Right lung (tissue), 5 donors: ENCODE results near the gene ERRFI1. TPM values are rescaled to one million over a fixed set of nuclear protein-coding genes. Genes with fewer than 3 reads are reported as not detected.
"Not testable (repeated sequence)": the region's sequence is repeated elsewhere in the genome, so short reads cannot be mapped to it uniquely, and the experiment has no call there.

Experiments used
- DNase-seq, 2 donors: peaks; one replicate each; pipeline ENCODE4 v3.0.0-alpha.2; 2013
- polyA plus RNA-seq, 5 donors: library from polyadenylated mRNA; unstranded; fragments of 120-200 nt; gene quantifications; one replicate each; pipeline versions ENCODE4 v1.2.1 to v1.2.3, GENCODE V29; 2013; ENCODE audit warnings: inconsistent platforms in 1 of 5, low replicate concordance in 1 of 5; ENCODE audit not compliant: insufficient read length in 5 of 5, insufficient read depth in 1 of 5

ERRFI1 gene
- polyA plus RNA-seq, 5 donors, result 52.0 to 95.3 (median 81.3) TPM

DNA sequence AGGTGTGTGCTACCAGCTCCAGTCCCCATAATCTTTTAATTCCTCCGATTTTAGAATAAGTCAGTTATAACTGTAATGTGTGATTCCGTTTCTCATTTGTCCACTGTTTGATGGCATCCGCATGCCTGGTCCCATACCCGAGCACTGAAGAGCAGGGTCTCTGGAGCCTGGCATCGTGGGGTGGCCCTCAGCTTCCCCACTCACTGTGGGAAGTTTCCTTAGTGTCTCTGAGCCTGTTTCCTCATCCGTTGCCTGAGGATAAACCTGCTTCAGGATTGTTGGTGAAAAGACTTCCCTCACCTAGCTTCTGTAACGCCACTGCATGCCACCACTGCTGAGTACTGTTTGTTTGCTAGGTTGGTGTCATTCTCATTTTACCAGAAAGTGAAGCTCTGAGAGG, 45.1 kb downstream of the ERRFI1 start:
- no peak for DNase-seq

DNA sequence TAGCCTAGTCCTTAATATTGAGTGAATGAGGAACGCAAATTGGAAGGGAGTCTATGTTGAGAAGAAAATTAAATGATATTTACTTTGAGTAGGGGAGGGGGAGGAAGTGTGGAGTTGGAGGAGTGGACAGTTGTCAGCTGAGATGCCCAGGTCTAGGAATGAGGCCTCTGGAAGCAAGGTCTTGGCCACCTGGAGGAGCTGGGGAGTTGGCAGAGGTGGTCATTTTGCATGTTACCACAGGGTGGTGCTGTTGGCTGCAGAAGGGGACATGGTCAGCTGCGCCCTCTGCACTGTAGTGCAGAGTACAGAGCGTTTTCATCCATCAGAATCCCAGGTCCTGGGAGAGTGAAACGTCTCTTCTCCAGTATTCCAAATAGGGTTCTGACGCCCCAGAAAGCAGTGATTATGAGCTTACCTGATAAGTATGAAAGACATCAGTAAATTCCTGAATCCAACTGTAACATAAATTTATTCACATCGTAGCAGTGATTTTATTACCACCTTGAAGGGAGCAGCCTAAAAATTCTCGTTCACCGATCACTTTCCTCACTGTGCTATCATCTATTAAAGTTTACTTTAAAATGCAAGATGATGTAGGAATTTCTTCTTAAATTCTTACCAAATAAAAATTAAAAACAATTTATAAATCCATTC, 50.8 kb downstream of the ERRFI1 start:
- DNase-seq, result no peak

DNA sequence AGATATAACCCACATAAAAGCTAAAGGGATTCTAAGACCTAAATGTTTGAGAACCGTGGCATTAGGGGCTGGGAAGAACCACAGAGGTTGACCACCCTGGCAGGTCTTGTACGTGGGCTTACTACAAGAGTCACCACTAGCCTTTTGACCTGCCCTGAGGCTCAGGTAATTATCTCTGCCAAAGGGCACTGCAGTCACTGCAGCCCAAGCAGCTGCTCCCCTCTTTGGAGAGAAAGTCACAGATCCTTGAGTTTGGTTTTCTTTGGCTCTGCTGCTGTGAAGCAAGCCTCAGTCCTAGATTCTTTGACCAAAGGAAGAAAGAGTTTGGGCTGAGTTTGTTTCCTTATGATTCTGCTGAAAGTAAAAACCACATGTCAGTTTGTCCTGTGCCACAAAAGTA, 53.0 kb downstream of the ERRFI1 start:
- DNase-seq, result no peak

DNA sequence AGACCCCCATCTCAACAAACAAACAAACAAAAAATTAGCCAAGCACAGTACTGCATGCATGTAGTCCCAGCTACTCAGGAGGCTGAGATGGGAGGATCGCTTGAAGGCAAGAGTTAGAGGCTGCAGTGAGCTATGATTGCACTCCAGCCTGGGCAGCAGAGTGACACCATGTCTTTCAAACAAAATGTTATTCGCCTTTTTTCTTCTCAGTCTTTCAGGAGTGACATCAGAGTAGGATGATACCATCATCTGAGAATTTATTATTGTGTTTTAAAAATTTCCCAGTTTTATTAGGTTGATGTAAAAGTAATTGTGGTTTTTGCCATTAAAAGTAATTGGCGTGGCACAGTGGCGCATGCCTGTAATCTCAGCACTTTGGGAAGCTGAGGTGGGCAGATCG, 53.8 kb downstream of the ERRFI1 start:
- DNase-seq, result no peak

DNA sequence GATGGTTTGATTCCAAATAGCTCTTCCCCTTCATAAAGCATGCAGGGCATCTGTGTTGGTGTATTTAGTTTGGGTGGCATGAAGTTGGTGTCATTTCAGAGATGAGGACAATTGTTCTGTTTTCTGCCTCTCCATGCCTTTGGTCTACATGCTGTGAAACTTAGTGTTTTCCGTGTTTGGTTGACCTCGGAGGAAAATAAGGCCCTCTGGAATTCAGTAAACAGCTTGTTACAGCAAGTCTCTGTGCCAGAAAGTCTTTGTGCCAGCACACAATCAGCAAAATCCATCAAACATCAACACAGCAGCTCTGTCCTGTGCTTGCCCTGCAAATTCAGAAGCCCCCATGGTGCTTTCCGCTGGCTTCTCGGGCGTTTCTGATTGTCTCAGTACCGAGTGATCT, 55.1 kb downstream of the ERRFI1 start:
- DNase-seq, result no peak

DNA sequence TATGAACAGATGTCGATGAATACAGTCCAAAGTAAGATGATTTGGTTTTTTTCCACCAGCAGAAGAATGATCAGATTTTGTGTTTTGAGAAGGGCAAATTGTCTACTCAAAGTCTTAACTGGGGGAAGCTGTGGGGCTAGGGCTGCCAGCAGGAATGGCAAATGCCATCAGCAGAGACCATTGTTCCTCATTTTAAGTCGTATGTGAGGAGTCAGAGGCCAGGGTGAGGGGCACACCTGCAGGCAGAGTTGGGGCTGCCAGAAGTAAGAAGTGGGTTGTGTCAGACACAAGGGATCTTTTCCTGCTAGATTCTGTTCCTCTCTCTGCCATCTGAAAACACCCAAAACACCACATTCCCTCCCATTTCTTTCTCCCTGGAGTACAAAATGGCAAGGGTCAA, 55.9 kb downstream of the ERRFI1 start:
- no peak for DNase-seq

DNA sequence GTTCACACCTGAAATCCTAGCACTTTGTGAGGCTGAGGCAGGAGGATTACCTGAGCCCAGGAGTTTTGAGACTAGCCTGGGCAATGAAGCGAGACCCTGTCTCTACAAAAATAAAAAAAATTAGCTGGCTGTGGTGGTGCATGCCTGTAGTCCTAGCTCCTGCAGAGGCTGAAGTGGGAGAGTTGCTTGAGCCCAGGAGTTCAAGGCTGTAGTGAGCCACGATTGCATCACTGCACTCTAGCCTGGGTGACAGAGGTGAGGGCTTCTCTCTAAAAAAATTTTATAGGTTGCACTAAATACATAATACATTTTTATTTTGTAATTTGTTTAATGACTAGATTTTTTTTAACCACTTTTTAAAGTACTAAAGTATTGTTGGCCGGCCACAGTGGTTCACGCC, 58.5 kb downstream of the ERRFI1 start:
- no peak for DNase-seq

DNA sequence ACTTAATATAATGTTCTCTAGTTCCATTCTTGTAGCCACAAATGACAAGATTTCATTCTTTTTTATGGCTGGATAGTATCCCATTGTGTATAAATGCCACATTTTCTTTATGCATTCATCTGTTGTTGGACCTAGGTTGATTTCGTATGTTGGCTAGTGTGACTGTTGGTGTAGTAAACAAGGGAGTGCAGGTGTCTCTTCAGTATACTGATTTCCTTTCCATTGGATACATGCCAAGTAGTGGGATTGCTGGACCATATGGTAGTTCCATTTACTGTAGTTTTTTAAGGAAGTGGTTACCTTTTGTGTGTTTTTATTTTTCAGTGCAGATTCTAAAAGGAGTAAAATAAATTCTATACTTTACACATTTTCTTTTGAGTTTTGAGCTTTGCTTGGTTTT, 58.9 kb downstream of the ERRFI1 start:
- DNase-seq, result no peak

DNA sequence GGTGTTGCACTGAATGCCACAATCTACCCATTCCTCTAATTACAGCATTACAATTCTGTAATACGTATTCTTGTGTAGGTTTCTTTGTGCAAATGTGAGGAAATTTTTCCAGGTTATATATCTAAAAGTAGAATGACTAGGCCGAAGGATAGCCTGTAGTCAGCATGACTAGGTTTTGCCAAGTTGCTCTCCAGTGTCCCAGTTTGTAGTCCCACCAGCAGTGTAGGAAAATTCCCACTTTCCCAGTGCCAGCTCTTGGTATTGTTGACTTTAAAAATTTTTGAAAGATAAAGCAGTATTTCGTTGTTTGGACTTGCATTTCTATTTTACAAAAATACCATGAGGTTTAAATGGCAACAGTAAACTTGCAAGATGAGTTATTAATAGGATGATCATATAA, 61.6 kb downstream of the ERRFI1 start:
- DNase-seq, result no peak

DNA sequence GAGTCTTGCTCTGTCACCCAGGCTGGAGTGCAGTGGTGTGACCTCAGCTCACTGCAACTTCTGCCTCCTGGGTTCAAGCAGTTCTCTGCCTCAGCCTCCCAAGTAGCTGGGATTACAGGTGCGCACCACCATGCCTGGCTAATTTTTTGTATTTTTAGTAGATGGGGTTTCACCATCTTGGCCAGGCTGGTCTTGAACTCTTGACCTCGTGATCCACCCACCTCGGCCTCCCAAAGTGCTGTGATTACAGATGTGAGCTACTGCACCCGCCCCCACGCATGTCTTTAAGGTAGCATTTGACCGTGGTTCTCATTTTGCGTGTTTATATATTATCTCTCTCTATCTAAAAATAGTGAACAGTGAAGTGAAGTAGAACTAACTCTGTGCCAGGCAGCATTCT, 62.3 kb downstream of the ERRFI1 start:
- not testable (repeated sequence) for DNase-seq

DNA sequence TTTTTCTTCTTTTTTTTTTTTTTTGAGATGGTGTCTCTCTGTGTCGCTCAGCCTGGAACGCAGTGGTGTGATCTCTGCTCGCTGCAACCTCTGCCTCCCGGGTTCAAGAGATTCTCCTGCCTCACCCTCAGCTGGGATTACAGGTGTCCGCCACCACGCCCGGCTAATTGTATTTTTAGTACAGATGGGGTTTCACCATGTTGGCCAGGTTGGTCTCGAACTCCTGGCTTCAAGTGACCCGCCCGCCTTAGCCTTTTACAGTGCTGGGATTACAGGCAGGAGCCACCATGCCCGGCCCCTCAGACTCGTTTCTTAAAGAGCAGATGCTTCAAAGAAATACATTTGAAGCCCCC, 62.8 kb downstream of the ERRFI1 start:
- not testable (repeated sequence) for DNase-seq

DNA sequence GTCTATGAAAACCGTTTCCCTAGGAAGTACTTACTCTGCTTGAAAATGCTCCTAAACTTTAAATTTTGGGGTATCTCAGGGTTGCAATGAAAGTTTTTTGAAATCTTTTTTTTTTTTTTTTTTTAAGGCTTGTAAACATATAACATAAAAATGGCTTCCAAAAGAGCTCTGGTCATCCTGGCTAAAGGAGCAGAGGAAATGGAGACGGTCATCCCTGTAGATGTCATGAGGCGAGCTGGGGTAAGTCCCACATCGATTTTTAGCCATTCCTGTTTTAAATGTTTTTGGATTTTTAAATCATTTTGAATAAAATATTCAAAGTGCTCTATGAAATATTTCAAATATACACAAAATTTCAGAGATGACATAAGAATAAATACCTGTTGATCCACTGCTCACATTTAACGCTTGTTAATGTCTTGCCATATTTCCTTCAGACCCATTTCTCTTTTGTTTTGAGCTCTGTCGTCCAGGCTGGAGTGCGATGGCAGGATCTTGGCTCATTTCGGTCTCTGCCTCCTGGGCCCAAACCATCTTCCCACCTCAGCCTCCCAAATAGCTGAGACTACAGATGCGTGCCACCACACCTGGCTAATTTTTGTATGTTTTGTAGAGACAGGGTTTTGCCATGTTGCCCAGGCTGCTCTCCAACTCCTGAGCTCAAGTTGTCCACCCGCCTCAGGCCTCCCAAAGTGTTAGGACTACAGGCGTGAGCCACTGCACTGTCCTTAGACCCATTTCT, 63.3 kb downstream of the ERRFI1 start:
- DNase-seq, result no peak

DNA sequence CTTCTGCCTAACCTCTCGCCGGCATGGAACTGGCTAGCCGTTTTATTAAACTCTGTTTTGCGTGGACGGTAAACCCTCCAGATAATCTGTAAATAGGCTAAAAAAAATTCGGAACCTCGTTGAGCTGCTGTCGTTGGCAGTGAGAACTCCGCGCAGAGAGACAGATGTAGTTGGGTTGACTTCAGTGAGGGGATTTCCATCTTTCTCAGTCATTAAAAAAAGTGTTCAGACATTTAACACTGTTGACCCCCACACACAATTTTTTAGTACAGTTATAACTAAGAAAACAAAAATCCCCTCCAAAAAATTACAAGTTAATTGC, 64.1 kb downstream of the ERRFI1 start:
- DNase-seq, result no peak

Other genes with a start within 250 kb of the ERRFI1 start
- gene PER3, start 242.0 kb downstream of the ERRFI1 start, polyA plus RNA-seq, result 10 to 100 TPM in 4 of 5 donors, 1 to 10 TPM in 1; 7.8 to 16.1 (median 10.1) TPM
- gene UTS2, start 173.2 kb downstream of the ERRFI1 start, polyA plus RNA-seq, result under 1 TPM in 2 of 5 donors, not detected in 3; 0.10 to 0.27 TPM
- gene TNFRSF9, start 85.5 kb downstream of the ERRFI1 start, polyA plus RNA-seq, result under 1 TPM; 0.09 to 0.25 (median 0.14) TPM
- gene PARK7, start 64.6 kb downstream of the ERRFI1 start, polyA plus RNA-seq, result 100 to 1,000 TPM; 270 to 347 (median 299) TPM